GM19455 (cell line): ENCODE results near the gene RPS6KA5.

Source experiments
- ATAC-seq: cut with Tn5 transposase; IDR thresholded peaks from one replicate; pipeline ENCODE4 v1.9.1; 2021; ENCODE audit not compliant: unreplicated experiment

Gene RPS6KA5

DNA sequence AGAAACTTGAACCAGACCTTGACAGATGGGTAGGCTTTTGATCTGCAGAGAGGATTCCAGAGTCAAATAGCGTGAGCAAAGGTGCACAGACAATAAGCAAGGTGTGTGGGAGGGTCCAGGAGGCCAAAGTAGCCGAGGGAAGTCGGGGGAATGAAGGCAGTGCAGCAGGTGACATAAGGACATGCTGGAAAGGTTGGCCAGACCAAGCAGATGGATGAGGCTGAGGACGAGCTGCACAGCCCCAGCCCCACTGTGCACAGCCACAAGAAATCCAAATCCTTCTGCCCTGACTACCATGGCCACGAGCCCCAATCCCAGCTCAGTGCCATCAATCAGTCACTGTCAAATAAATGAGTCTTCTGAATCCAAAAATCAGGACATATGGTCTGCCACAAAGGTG, 249.6 kb downstream of the RPS6KA5 start:
- ATAC-seq: no peak

DNA sequence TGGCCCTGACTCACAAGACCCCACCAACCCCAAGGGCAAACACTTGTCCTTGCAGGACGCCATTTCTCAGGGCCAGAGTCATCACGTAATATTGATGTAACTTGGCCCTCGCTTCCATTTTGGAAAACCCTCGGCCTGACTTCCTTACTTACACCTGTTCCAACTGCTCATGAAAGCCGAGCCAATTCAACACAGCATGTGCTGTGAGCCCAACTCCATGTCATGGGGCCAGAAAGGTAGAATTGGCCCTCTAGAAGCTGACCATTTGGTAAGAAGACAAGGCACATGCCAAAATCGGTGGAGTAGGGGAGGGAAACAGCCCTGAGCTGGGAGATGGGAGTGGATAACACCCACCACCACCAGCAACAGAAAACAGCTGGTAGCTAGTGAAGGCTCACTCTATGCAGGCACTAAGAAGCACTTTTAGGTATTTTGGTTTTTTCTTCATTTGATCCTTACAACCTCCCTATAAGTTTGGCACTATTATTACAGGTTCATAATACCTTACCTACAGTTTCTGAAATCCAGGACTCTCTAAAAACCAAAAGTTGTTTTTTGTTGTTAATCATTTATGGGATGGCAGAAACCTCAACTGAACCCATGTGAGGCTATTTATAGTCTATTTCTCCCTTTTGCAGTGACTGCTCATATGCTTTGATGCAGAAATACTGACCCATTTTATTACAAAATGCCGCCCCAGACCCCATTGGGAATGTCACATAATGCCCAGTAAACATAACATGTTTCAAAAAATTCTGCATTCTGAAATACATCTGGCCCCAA, 250.7 kb downstream of the RPS6KA5 start:
- ATAC-seq: no peak

DNA sequence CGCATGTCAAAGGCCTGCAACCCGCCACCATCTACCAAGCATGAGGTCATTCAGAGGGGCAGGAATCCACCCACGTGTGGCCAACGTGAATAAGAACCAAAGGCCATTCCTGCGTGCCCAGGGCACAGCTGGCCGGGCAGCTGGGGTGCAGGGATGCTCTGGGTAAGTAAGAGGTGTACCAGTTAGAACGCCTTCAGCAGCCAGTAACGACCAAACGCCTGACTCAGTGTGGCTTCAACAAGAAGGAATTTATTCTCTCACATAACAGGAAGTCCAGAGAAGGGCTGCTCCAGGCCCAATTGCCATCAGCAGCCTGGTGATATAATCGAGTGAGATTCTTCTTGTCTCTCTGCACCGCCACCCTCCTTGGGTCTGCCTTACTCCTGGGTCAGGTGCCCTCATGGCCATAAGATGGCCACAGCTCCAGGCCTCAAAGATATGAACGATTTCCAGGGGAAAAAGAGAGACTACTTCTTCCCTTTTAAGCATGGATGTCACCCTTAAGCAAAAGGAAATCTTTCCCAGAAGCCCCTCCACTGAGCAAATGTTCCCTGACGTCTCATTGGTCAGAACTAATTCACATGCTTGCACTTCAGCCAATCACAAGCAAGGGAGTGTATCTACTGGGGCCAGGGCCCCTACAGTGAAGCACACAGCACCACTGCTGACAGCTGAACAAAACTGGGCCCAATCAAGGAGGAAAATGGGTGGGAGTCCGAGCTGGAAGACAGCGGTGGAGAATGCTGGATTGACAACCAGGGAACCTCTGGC, 251.5 kb downstream of the RPS6KA5 start:
- ATAC-seq: no peak

DNA sequence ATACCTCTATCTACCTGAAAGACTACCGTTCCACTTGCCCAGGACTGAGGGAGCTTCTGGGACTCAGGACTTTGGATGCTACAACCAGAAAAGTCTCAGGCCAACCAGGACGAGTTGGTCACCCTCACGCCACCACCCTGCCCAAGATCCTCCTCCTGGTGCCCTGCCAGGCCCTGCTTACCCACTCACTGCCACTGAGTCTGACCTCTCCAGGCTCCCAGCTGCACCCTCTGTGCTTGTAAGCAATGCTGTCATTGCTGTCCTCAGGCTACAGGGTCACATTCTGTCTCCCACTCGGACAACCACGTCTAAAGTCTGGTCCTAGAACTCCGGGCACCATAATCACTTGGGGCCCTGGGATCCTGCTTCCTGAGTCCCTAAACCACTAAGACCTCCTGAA, 253.4 kb downstream of the RPS6KA5 start:
- ATAC-seq: no peak

DNA sequence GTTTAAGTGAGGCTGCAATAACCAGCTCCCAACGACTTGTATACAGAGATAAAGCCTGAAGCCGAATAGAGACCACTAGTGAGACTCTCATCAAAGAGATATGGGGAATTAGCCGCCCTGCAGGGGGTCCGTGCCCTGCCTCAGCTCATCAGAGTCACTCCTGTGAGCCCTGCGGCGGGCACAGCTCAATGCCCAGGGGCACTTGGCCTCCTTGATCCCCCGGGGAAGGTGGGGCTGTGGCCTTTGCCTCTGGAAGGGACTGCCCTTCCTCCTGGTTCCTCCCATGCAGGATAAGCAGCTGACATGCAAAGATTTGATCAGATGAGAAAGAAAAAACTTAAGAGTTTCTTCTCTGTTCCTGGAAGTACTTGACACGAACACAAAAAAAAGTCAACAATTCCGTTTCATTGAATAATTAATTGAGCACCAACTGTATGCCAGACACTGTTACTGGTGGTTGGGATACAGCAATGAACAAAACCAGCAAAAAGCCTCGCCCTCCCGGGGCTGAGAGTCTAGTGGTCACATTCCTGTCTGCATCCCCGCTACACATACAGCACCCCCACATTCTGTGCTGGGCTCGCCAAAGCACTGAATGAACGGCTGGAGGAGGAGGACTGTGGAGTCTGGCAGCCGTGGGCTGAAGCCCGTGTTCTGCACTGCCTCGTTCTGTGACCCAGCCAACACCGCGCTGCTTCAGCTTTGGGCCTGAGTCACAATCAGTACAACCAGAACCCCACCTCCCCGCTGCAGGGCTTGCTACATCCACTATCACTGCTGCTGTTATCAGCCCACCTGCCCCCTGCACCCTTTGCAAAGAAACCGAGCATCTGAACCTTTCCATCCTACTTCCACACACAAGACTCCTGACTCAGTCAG, 254.5 kb downstream of the RPS6KA5 start:
- no peak for ATAC-seq

DNA sequence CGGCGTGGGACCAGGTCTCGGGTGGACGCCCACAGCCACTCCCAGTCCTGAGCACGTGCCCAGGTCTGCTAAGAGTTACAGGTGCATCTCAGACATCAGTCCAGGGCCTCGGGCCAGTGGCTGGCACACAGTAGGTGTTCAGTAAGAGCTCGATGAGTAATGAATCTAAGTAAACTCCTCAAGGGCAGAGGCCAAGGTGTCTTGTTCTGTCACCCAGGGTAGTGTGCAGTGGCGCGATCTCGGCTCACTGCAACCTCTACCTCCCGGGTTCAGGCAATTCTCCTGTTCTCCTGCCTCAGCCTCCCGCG, 255.4 kb downstream of the RPS6KA5 start:
- no peak for ATAC-seq

DNA sequence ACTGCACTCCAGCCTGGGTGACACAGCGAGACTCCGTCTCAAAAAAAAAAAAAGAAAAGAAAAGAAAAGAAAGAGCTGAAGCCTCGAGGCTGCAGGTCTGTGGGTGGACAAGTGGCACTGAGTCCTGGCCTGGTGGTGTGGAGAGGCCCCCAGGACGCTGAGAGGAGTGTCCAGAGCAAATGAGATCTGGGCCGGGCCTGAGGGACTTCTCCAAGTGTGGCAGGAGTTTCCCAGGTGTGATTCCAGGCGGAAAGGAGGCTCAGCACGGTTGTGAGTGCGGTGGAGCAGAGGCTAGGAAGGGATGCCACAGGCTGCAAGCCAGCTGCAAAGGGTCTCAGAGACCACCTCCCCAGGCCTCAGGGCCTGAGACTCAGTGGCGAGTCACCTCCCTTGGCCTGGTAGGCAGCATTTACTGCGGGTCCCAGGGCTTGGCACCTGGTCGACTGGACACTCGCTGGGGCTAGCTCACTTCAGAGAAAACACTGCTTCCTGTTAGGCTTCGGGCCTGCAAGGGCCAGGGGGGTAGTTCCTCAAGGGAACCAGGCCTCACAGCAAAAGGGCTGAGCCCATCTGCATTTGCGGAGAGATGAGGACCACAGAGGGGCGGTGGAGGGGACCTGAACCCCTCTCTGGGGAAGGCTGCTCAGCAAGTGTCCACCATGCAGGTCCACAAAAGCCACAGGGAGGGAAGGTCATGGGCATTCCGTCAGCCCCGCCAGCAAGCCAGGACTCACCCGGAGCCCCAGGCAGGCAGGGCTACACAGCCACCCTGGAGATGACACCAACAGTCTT, 256.0 kb downstream of the RPS6KA5 start:
- no peak for ATAC-seq

GRCh38 chr14:90803249-90803648, 257.2 kb downstream of the RPS6KA5 start:
- no peak for ATAC-seq

GRCh38 chr14:90799420-90799819, 261.0 kb downstream of the RPS6KA5 start:
- no peak for ATAC-seq

- ATAC-seq: no peak
These were observed 262.5 kb downstream of the RPS6KA5 start for GRCh38 chr14:90797919-90798318.
